Keratinocyte (primary cell): ENCODE measurements around the gene TARBP2.

ENCODE experiments used
- CTCF ChIP-seq, 3 experiments: IDR thresholded peaks in 1 of 3; conservative IDR thresholded peaks in 1 of 3; optimal IDR thresholded peaks in 1 of 3; 2 replicates in 2 of 3; 3 replicates in 1 of 3; pipeline versions ENCODE3 to v1.5.1; 2011; ENCODE audit warnings: low read length in 3 of 3, mild to moderate bottlenecking in 3 of 3, moderate library complexity in 2 of 3, control low read depth in 1 of 3, inconsistent platforms in 1 of 3; ENCODE audit not compliant: insufficient read depth in 2 of 3; ENCODE audit errors: extremely low read depth in 1 of 3
- EZH2 ChIP-seq: IDR thresholded peaks from one replicate; pipeline ENCODE4 v1.6.1; 2012; ENCODE audit warnings: inconsistent platforms, mild to moderate bottlenecking, low read length, moderate library complexity

DNA sequence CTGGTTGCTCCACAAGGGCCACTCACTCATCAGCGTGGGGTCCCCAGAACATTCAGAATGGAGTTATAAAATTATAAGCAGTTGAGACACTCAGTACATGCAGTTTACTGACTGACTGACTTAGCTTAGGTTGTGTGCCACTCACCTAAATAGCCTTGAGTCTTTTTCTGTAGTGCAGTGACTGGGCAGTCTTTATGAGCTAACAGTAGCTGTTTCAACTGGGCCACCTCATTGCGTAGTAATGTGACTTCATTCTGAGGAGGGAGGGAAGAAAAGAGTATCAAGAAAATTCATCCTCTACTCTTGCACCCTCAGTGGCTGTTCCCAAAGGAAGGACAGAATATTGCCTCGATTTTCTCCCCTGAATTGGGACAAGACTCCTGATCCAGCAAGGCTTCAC is 22.0 kb downstream of the TARBP2 start:
- no peak for TF ChIP-seq CTCF (optimal IDR thresholded peaks at IDR 0.05 in 1 of 3, IDR thresholded peaks at IDR 0.05 in 1 of 3, conservative IDR thresholded peaks at IDR 0.05 in 1 of 3; ENCODE audit: extremely low read depth in 1 of 3, insufficient read depth in 2 of 3, low read length in 3 of 3)
- no peak for TF ChIP-seq EZH2
